HG02852 (cell line): ENCODE results near the gene BAIAP2L1.

Experiments
- ATAC-seq: cut with Tn5 transposase; IDR thresholded peaks from one replicate; pipeline ENCODE4 v1.9.1; 2021; ENCODE audit warnings: mild to moderate bottlenecking, moderate library complexity; ENCODE audit not compliant: unreplicated experiment

Gene BAIAP2L1

GRCh38 chr7:98360221-98361130 is 40.4 kb downstream of the BAIAP2L1 start:
- ATAC-seq = no peak

GRCh38 chr7:98359395-98359794 is 41.5 kb downstream of the BAIAP2L1 start:
- ATAC-seq = no peak

GRCh38 chr7:98358706-98359105 is 42.2 kb downstream of the BAIAP2L1 start:
- no peak for ATAC-seq

DNA sequence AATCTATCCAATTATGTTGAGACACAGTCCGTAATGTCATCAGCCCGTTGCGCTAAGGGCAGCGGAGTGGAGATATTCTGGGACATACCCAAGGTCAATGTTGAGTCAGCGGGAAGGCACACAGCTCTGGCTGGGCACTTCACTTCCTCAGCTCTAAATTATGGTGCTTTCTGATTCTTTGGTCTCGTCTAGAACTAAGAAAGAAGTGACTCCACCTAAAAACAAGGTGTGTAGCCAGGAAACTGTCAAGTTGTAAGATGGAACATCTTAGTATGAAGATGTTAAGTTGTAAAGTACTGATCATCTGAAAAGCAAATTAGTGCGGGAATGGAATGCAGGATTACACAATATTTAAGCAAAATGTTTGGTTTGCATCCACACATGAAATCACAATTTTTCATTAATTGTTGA is 43.1 kb downstream of the BAIAP2L1 start:
- ATAC-seq = no peak

GRCh38 chr7:98355250-98355538 is 45.7 kb downstream of the BAIAP2L1 start:
- ATAC-seq = no peak

GRCh38 chr7:98354511-98355249 is 46.2 kb downstream of the BAIAP2L1 start:
- ATAC-seq = no peak

DNA sequence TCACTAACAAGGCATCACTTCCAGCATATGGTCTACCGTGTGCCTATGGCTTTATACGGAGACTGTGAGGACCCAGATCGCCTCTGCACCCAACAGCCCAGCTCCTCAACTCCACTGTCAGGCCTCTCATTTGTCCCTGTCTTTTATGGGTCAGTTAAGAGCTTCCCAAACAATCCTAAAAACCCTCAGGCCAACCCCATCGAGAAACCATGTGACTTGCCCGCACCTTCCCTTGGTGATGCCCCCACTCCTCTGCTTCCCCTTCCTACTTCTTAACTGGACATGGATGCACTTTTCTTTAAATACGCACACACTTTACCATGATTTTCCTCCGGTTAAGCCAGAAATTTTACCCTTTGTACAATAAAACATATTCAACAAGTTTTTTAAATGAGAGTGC is 46.8 kb downstream of the BAIAP2L1 start:
- ATAC-seq = no peak

- no peak for ATAC-seq
Observed at GRCh38 chr7:98352621-98353020, 48.3 kb downstream of the BAIAP2L1 start.

GRCh38 chr7:98351136-98351535 is 49.8 kb downstream of the BAIAP2L1 start:
- ATAC-seq = no peak

GRCh38 chr7:98348726-98349474 is 52.0 kb downstream of the BAIAP2L1 start:
- ATAC-seq = no peak

GRCh38 chr7:98346515-98347069 is 54.3 kb downstream of the BAIAP2L1 start:
- ATAC-seq = no peak

GRCh38 chr7:98341106-98341505 is 59.8 kb downstream of the BAIAP2L1 start:
- ATAC-seq = no peak

GRCh38 chr7:98339043-98339442 is 61.8 kb downstream of the BAIAP2L1 start:
- ATAC-seq = no peak

GRCh38 chr7:98338441-98338840 is 62.4 kb downstream of the BAIAP2L1 start:
- ATAC-seq = no peak

DNA sequence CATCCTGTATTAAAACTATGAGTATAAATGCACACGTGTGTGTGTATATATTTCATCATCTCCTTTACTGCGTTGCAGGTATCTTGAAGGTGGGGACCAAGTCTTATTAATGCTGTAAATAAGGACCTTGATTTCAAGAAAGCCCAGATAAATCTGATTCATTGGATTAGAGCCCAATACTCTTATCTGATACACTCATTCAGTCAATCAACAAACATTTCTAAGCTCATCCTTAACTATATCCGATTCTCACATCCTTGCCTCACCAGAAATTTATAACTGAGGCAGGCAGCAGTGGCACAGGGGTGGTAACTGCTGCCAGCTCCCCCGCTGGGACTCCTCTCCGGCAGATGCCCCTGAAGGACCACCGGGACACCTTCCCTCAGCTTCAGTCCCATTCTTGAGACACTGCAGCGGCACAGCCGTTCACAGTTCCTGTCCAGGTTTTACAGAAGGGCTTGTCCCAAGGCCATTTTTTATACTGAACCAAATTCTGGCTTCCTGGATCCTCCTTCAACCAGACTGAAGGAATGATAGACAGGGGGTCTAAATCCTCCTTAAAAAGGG is 65.4 kb downstream of the BAIAP2L1 start:
- ATAC-seq = no peak

- no peak for ATAC-seq
Observed at GRCh38 chr7:98334081-98334480, 66.8 kb downstream of the BAIAP2L1 start.

- no peak for ATAC-seq
Observed at GRCh38 chr7:98330926-98331529, 69.9 kb downstream of the BAIAP2L1 start.

DNA sequence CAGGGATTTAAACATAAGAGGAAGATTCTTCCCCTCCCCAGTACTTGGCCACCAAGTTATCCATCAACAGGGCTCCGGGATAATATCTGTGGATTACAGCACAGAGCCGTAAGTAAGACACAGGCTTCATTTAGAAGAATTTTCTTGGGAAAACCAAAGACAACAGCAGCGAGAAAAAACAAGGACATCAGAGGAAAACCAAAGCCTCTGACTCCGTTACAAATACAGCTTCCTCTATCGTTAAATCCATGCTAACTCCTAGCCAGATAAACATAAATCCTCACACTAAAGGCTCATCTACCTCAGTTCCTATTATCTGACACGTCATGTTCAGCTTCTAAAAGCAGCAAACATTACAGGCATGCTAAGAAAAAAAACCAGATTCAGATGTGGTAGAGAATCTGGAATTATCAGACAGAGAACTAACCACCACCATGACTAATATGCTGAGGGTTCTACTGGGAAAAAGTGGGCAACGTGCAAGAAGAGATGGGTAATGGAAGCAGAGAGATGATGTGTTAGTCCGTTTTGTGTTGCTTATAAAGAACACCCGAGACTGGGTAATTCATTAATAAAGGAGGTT is 71.0 kb downstream of the BAIAP2L1 start:
- no peak for ATAC-seq

- ATAC-seq = no peak
Observed at GRCh38 chr7:98329100-98329790, 71.6 kb downstream of the BAIAP2L1 start.

GRCh38 chr7:98324782-98325181 is 76.1 kb downstream of the BAIAP2L1 start:
- no peak for ATAC-seq
